NT2/D1 (cell line): Measurements from ENCODE around the gene PLXNA2.

Experiments
- DNase-seq: peaks from one replicate; pipeline ENCODE4 v3.0.0-alpha.2; 2011; ENCODE audit warnings: low read depth, low spot score
- H3K27me3 ChIP-seq: 2 replicates; pipeline ENCODE4 v1.6.0; 2011; ENCODE audit warnings: mild to moderate bottlenecking; ENCODE audit not compliant: insufficient read length, insufficient read depth
- H3K36me3 ChIP-seq: 2 replicates; pipeline ENCODE4 v1.6.1; 2011; ENCODE audit warnings: mild to moderate bottlenecking, low read length, mixed read lengths; ENCODE audit not compliant: insufficient read depth, insufficient read length
- H3K4me1 ChIP-seq: 2 replicates; pipeline ENCODE4 v1.5.1; 2011; ENCODE audit not compliant: insufficient read depth, insufficient read length
- H3K4me3 ChIP-seq: 2 replicates; pipeline ENCODE4 v1.5.1; 2011; ENCODE audit warnings: low read depth; ENCODE audit not compliant: insufficient read length
- H3K9ac ChIP-seq: 2 replicates; pipeline ENCODE4 v1.6.0; 2011; ENCODE audit warnings: low read depth; ENCODE audit not compliant: insufficient read length
- H3K9me3 ChIP-seq: 2 replicates; pipeline ENCODE4 v1.5.1; 2011; ENCODE audit warnings: mild to moderate bottlenecking, low read length; ENCODE audit not compliant: insufficient read depth
- SUZ12 ChIP-seq: IDR thresholded peaks from 2 replicates; pipeline ENCODE4 v1.6.1; 2011; ENCODE audit not compliant: insufficient read length, insufficient read depth; ENCODE audit errors: extremely low read depth
- YY1 ChIP-seq: IDR thresholded peaks from 2 replicates; pipeline ENCODE4 v1.6.1; 2011; ENCODE audit not compliant: insufficient read length, insufficient read depth
- ZNF274 ChIP-seq: IDR thresholded peaks from 2 replicates; pipeline ENCODE4 v1.6.1; 2011; ENCODE audit warnings: mild to moderate bottlenecking, low read depth, low read length

The PLXNA2 gene

DNA sequence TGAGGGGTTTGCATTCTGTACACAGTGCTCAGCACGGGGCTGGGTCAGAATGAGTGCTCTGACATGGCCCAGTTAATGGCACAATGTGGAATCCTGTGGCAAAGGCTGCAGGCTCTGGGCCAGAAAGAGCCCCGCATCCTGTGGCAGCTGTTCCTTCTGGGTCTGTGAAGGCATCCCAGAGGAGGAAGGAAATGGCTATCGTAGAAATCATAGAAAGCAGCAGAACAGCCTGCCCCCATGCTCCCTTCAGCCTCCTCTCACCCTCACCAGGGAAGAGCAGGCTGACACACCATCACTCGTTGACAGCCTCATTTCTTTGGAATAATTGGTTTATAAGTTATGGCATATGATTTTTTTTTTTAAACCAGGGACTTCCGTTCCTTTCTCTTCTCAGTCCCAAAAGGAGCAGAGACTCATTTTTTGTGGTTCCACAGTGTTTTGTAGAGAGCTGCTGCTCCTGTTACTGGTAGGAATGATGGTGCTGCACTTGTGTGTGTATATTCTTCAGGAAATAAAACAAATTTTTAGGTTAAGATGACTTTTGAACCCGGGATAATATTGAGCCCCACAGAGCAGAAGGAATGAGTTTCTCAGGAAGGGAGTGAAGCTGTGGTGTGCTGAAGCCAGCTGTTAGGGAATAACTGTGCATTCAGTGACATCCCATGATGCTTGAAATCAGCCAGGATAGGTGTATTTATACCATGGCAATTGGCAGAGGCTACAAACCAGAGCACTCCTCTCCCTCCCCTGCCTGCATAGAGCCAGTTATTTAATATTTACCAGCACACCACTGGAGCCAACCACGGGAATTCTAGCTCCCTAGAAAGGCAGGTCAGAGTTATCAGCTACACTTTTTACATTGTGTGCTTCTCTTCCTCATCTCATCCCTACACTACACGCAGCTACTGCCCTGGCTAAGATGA, 32.0 kb downstream of the PLXNA2 start:
- H3K4me1 ChIP-seq = peaks cover 8% of the 10 kb centered on the region
- H3K36me3 ChIP-seq = peaks cover 54% of the 10 kb centered on the region
- H3K4me3 ChIP-seq = no peak overlapping the region

DNA sequence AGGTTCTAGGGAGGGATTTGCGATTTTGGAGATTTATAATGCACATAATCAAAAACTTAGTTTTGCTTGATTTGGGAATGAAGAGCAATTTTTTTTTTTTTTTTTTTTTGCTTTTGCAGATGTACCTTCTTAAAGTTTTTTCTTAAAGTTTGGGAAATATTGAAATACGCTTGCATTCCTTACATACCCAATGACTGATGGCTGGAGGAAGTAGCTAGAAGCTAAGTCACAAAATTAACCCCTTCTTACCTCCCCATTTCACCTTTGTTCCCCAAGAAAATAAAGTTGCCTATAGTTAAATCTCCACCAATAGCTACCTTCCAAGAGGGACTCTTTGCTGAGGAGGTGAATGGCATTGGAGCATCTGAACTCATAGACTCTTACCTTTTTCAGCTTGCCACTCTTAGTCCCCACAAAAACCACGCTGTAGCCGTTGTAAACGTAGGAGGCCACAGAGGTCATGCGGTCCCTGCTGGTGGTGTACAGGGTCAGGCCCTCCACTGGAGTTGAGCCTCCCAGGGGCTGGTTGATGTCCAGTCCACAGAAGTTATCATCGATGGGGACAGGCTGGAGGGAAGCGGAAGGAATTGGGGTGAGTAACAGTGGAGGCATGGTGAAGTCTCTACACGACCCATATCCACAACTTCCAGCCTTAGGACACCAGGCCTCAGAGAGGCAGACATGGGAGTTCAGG, 34.1 kb downstream of the PLXNA2 start:
- peaks cover 43% of the 10 kb centered on the region for H3K36me3 ChIP-seq
- H3K4me3 ChIP-seq = no peak overlapping the region
- no peaks in the 10 kb centered on the region for H3K9me3 ChIP-seq
- no peak for DNase-seq
- TF ChIP-seq YY1 (no peak), ZNF274 (no peak), SUZ12 (no peak)
- no peaks in the 10 kb centered on the region for H3K27me3 ChIP-seq
- no peak overlapping the region for H3K9ac ChIP-seq
- H3K4me1 ChIP-seq = peaks cover 8% of the 10 kb centered on the region

More for the DNA sequence above, 32.0 kb downstream of the PLXNA2 start:
- no peak for DNase-seq
- H3K9ac ChIP-seq = no peak overlapping the region
- TF ChIP-seq ZNF274 = no peak
- TF ChIP-seq YY1 = no peak
- no peak for TF ChIP-seq SUZ12
- no peaks in the 10 kb centered on the region for H3K9me3 ChIP-seq
- H3K27me3 ChIP-seq = no peaks in the 10 kb centered on the region

DNA sequence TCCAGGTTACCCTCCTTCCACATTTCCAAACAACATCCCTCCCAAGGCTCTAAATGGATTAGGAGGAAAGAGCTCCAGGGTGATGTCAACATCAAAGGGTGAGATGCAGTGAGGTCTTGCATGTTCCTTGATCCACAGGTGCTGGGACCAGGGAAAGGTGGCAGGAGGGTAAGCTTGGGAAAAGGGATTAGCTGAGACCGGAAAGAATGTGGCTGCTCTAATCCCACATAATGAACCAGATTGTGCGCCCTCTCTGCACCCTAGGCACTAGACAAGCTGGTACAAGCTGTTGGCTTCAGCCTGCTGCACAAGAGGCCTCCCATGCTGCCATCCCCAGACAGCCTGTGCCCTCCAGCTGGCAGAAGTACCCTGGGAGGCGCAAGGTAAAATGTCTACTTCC, 34.9 kb downstream of the PLXNA2 start:
- Histone ChIP-seq H3K36me3 (peaks cover 43% of the 10 kb centered on the region), H3K9me3 (no peaks in the 10 kb centered on the region), H3K27me3 (no peaks in the 10 kb centered on the region), H3K4me1 (peaks cover 8% of the 10 kb centered on the region), H3K4me3 (no peak overlapping the region), H3K9ac (no peak overlapping the region)
- TF ChIP-seq YY1 = no peak
- TF ChIP-seq ZNF274 = no peak
- TF ChIP-seq SUZ12 = no peak
- no peak for DNase-seq

- Histone ChIP-seq H3K4me1 (peaks cover 8% of the 10 kb centered on the region), H3K9me3 (no peaks in the 10 kb centered on the region), H3K9ac (no peak overlapping the region), H3K27me3 (no peaks in the 10 kb centered on the region), H3K36me3 (peaks cover 38% of the 10 kb centered on the region), H3K4me3 (no peak overlapping the region)
- TF ChIP-seq ZNF274 (no peak), YY1 (no peak), SUZ12 (no peak)
- DNase-seq = no peak
These were observed 36.1 kb downstream of the PLXNA2 start for GRCh38 chr1:208208132-208208487.

GRCh38 chr1:208207388-208208131, 36.6 kb downstream of the PLXNA2 start:
- no peaks in the 10 kb centered on the region for H3K9me3 ChIP-seq
- H3K4me3 ChIP-seq = no peak overlapping the region
- H3K9ac ChIP-seq = no peak overlapping the region
- TF ChIP-seq YY1 = no peak
- TF ChIP-seq ZNF274 = no peak
- no peak for TF ChIP-seq SUZ12
- DNase-seq = no peak
- peaks cover 36% of the 10 kb centered on the region for H3K36me3 ChIP-seq
- no peaks in the 10 kb centered on the region for H3K27me3 ChIP-seq
- H3K4me1 ChIP-seq = peaks cover 8% of the 10 kb centered on the region

- DNase-seq = no peak
- H3K36me3 ChIP-seq = peaks cover 32% of the 10 kb centered on the region
- H3K9ac ChIP-seq = no peak overlapping the region
- TF ChIP-seq YY1 = no peak
- TF ChIP-seq ZNF274 = no peak
- no peak for TF ChIP-seq SUZ12
- H3K4me3 ChIP-seq = no peak overlapping the region
- H3K9me3 ChIP-seq = no peaks in the 10 kb centered on the region
- peaks cover 8% of the 10 kb centered on the region for H3K4me1 ChIP-seq
- no peaks in the 10 kb centered on the region for H3K27me3 ChIP-seq
These were observed 38.0 kb downstream of the PLXNA2 start for GRCh38 chr1:208206092-208206698.
